HCT116 (cell line): ENCODE measurements around the gene ELP5.

ENCODE experiments used
- ELF1 ChIP-seq: IDR thresholded peaks from 2 replicates; pipeline ENCODE4 v1.6.1; 2012; ENCODE audit warnings: low read depth, borderline replicate concordance
- EZH2 ChIP-seq: fragments of 200-600 bp; sonication (generic); IDR thresholded peaks from 2 replicates; pipeline ENCODE4 v1.6.1; 2017; ENCODE audit warnings: antibody characterized with exemption, mixed run types
- EZH2phosphoT487 ChIP-seq: fragments of 200-600 bp; IDR thresholded peaks from 2 replicates; pipeline ENCODE4 v1.6.1; 2018; ENCODE audit warnings: antibody characterized with exemption, borderline replicate concordance
- POLR2A ChIP-seq: IDR thresholded peaks from 2 replicates; pipeline ENCODE4 v1.7.0; 2011; ENCODE audit warnings: borderline replicate concordance; ENCODE audit not compliant: insufficient read depth, insufficient read length; ENCODE audit errors: extremely low read depth
- POLR2AphosphoS5 ChIP-seq: IDR thresholded peaks from 2 replicates; pipeline ENCODE4 v1.6.1; 2011; ENCODE audit warnings: mild to moderate bottlenecking, low read depth, low read length, moderate library complexity
- SP1 ChIP-seq: IDR thresholded peaks from 2 replicates; pipeline ENCODE4 v1.6.1; 2012; ENCODE audit warnings: low read depth
- ZNF274 ChIP-seq: fragments of 200-500 bp; sonication (Bioruptor generic); IDR thresholded peaks from 2 replicates; pipeline ENCODE4 v1.6.1; 2014; ENCODE audit warnings: mild to moderate bottlenecking, low read depth, low read length, inconsistent platforms
- TF ChIP-seq, protein P1 (sequence below): IDR thresholded peaks from 2 replicates; pipeline ENCODE4 v1.6.1; 2012
- TF ChIP-seq, protein P2 (sequence below), 3 experiments: fragments of 200-600 bp in 1 of 3; sonication (generic) in 1 of 3; IDR thresholded peaks in 2 of 3; conservative IDR thresholded peaks in 1 of 3; 2 replicates each; pipeline ENCODE4 v1.5.1; 2012 to 2017; ENCODE audit warnings: low read depth in 2 of 3, low read length in 2 of 3, antibody characterized with exemption in 1 of 3, borderline replicate concordance in 1 of 3, control low read depth in 1 of 3, mild to moderate bottlenecking in 1 of 3, mixed read lengths in 1 of 3, mixed run types in 1 of 3, moderate library complexity in 1 of 3; ENCODE audit not compliant: insufficient read depth in 1 of 3

DNA sequence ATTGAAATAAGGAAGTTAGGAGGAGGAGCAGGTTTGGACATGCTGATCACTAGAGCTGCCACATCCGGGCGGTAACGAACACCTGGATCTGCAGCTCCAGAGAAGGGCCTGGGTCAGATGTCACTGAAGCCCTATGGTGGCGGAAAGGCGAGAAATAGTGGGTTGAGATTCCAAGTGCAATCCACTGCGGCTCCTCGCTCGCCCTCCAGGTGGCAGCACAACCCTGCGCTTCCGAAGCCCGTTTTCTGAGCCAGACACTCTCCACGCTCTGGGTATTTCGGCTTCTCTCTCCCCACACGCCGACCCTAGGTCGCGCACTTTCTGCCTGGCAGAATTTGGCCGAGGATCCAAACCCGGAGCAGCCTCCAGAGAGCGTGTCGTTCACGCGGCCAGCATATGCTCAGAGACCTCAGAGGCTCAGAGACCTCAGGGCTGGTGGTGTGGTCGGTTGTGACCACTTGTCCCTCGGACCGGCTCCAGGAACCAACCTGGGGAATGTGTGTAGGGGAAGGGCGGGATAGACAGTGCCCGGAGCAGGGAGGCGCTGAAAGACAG, 28.6 kb downstream of the ELP5 start:
- TF ChIP-seq EZH2 (no peak), POLR2A (no peak), SP1 (no peak; the same call in 1 of the 2 replicates), ELF1 (no peak), POLR2AphosphoS5 (peak; percentile 40; the same call in 1 of the 2 replicates), ZNF274 (no peak), EZH2phosphoT487 (no peak)
- TF ChIP-seq, protein P1, sequence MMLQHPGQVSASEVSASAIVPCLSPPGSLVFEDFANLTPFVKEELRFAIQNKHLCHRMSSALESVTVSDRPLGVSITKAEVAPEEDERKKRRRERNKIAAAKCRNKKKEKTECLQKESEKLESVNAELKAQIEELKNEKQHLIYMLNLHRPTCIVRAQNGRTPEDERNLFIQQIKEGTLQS = no peak
- TF ChIP-seq, protein P2, sequence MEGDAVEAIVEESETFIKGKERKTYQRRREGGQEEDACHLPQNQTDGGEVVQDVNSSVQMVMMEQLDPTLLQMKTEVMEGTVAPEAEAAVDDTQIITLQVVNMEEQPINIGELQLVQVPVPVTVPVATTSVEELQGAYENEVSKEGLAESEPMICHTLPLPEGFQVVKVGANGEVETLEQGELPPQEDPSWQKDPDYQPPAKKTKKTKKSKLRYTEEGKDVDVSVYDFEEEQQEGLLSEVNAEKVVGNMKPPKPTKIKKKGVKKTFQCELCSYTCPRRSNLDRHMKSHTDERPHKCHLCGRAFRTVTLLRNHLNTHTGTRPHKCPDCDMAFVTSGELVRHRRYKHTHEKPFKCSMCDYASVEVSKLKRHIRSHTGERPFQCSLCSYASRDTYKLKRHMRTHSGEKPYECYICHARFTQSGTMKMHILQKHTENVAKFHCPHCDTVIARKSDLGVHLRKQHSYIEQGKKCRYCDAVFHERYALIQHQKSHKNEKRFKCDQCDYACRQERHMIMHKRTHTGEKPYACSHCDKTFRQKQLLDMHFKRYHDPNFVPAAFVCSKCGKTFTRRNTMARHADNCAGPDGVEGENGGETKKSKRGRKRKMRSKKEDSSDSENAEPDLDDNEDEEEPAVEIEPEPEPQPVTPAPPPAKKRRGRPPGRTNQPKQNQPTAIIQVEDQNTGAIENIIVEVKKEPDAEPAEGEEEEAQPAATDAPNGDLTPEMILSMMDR (IDR thresholded peaks at IDR 0.05 in 2 of 3, conservative IDR thresholded peaks at IDR 0.05 in 1 of 3; ENCODE audit: borderline replicate concordance in 1 of 3, insufficient read depth in 1 of 3, low read depth in 2 of 3, low read length in 2 of 3) = peak; percentile 91 to 97 (median 95)
